HepG2 (cell line): ENCODE measurements around the gene DNMT3A. TPM values are rescaled to one million over a fixed set of nuclear protein-coding genes. Genes with fewer than 3 reads are reported as not detected.
A peak's percentile ranks its signal among the peaks of the same experiment; 100 is the strongest.

Experiments
- ATAC-seq: fragments of 200-7000 bp; cut with Tn5 transposase; 3 replicates; pipeline ENCODE4 v1.9.1; 2020; ENCODE audit warnings: mild to moderate bottlenecking, moderate library complexity
- BruUV-seq: library from RNA; stranded (reverse); fragments of 400-500 nt; replicated peaks from 2 replicates; lab custom pipeline; 2021; lab: Mats Ljungman, UMichigan
- CTCF ChIA-PET: fragments of 300-600 bp; formaldehyde crosslinking; extraction: SDS; loops from one replicate; lab custom pipeline; 2021; ENCODE audit warnings: low total read pairs, inconsistent platforms, low intra/inter-chr PET ratio; lab: Yijun Ruan, JAX
- POLR2A ChIA-PET: fragments of 350-600 bp; sonication (Branson Sonifier 250); formaldehyde crosslinking; loops from one replicate; lab custom pipeline; 2020; ENCODE audit warnings: antibody characterized with exemption, inconsistent platforms; lab: Yijun Ruan, JAX
- DNase-seq: peaks from one replicate; pipeline ENCODE4 v3.0.0-alpha.2; 2015; ENCODE audit warnings: low spot score
- FAIRE-seq: peaks from 3 replicates; lab custom pipeline; 2011; peaks lifted over from hg19 to GRCh38; lab: Jason Lieb, UNC
- H2AFZ ChIP-seq: one replicate; pipeline ENCODE4 v1.6.1; 2011; ENCODE audit warnings: low read length, inconsistent platforms
- H3K27ac ChIP-seq: fragments of 300-600 bp; 3 replicates; pipeline ENCODE4 v1.8.0; 2011; ENCODE audit warnings: mixed run types, mild to moderate bottlenecking, mixed read lengths, low read length, inconsistent platforms; ENCODE audit not compliant: insufficient read depth; ENCODE audit errors: extremely low read length
- H3K27me3 ChIP-seq, 2 experiments: fragments of 200-600 bp in 1 of 2; 2 replicates in 1 of 2; 3 replicates in 1 of 2; pipeline versions ENCODE4 v1.6.0 to v1.8.0; 2011; ENCODE audit warnings: low read length in 2 of 2, mild to moderate bottlenecking in 2 of 2, moderate library complexity in 2 of 2, inconsistent platforms in 1 of 2; ENCODE audit not compliant: insufficient read depth in 2 of 2, control insufficient read depth in 1 of 2
- H3K36me3 ChIP-seq, 2 experiments: fragments of 200-600 bp in 1 of 2; replicated peaks in 1 of 2; 2 replicates in 1 of 2; 3 replicates in 1 of 2; pipeline versions ENCODE4 v1.5.1 to v1.8.0; 2011; ENCODE audit warnings: low read length in 2 of 2, inconsistent platforms in 1 of 2; ENCODE audit not compliant: insufficient read depth in 2 of 2, control insufficient read depth in 1 of 2
- H3K4me1 ChIP-seq: 2 replicates; pipeline ENCODE4 v1.5.1; 2012; ENCODE audit warnings: low read length, inconsistent platforms; ENCODE audit not compliant: insufficient read depth
- H3K4me2 ChIP-seq: 2 replicates; pipeline ENCODE4 v1.6.0; 2011; ENCODE audit warnings: low read depth, low read length, inconsistent platforms
- H3K4me3 ChIP-seq, 3 experiments: fragments of 200-600 bp in 1 of 3; sonication (generic), shearing (Covaris generic) in 1 of 3; replicated peaks in 1 of 3; 2 replicates each; pipeline ENCODE4 v1.5.1; 2011 to 2016; ENCODE audit warnings: low read length in 3 of 3, inconsistent platforms in 2 of 3, low read depth in 2 of 3, mild to moderate bottlenecking in 2 of 3, control low read depth in 1 of 3, mixed read lengths in 1 of 3; ENCODE audit not compliant: insufficient read depth in 1 of 3
- H3K79me2 ChIP-seq: one replicate; pipeline ENCODE4 v1.6.1; 2011; ENCODE audit warnings: low read length, inconsistent platforms; ENCODE audit not compliant: insufficient read depth
- H3K9ac ChIP-seq: 2 replicates; pipeline ENCODE4 v1.6.0; 2011; ENCODE audit warnings: mild to moderate bottlenecking, low read depth, low read length, inconsistent platforms; ENCODE audit not compliant: insufficient read depth
- H3K9me3 ChIP-seq: 2 replicates; pipeline ENCODE4 v1.5.1; 2012; ENCODE audit warnings: mild to moderate bottlenecking, low read length
- H4K20me1 ChIP-seq: 2 replicates; pipeline ENCODE4 v1.6.0; 2011; ENCODE audit warnings: inconsistent platforms, mild to moderate bottlenecking, low read length, moderate library complexity; ENCODE audit not compliant: insufficient read depth
- AGO2 ChIP-seq: fragments of 200-400 bp; formaldehyde crosslinking; optimal IDR thresholded peaks from 2 replicates; pipeline ENCODE3; 2017; ENCODE audit warnings: mild to moderate bottlenecking, low read depth, low read length, moderate library complexity
- PITX1 ChIP-seq: sonication (generic); formaldehyde crosslinking; IDR thresholded peaks from 2 replicates; pipeline ENCODE4 v1.5.1; 2020; ENCODE audit warnings: mild to moderate bottlenecking, missing genetic modification reagents
- POLR2A ChIP-seq, 2 experiments: IDR thresholded peaks; 2 replicates each; pipeline ENCODE4 v1.6.1; 2011; ENCODE audit warnings: low read depth in 2 of 2, low read length in 2 of 2, mild to moderate bottlenecking in 1 of 2, moderate library complexity in 1 of 2; ENCODE audit not compliant: insufficient read depth in 1 of 2
- POLR2AphosphoS5 ChIP-seq: IDR thresholded peaks from 2 replicates; pipeline ENCODE4 v1.6.1; 2012; ENCODE audit warnings: low read depth, low read length
- RBM22 ChIP-seq: fragments of 200-400 bp; formaldehyde crosslinking; optimal IDR thresholded peaks from 2 replicates; pipeline ENCODE3; 2017; ENCODE audit warnings: mild to moderate bottlenecking, low read length, moderate library complexity
- STAT5B ChIP-seq: sonication (generic); formaldehyde crosslinking; IDR thresholded peaks from 2 replicates; pipeline ENCODE4 v1.4.0; 2020; ENCODE audit warnings: missing genetic modification reagents
- TARDBP ChIP-seq: sonication (generic); formaldehyde crosslinking; IDR thresholded peaks from 2 replicates; pipeline ENCODE4 v1.8.0; 2022; ENCODE audit warnings: mild to moderate bottlenecking, missing genetic modification reagents
- ZNF263 ChIP-seq: sonication (generic); formaldehyde crosslinking; IDR thresholded peaks from 2 replicates; pipeline ENCODE4 v1.4.0; 2020; ENCODE audit warnings: missing genetic modification reagents
- ZNF773 ChIP-seq: sonication (generic); formaldehyde crosslinking; IDR thresholded peaks from 2 replicates; pipeline ENCODE4 v1.4.0; 2020; ENCODE audit warnings: missing genetic modification reagents, borderline replicate concordance
- WGBS: methylation state at CpG from one replicate; pipeline ENCODE4 v1.1.6; 2017; ENCODE audit warnings: low lambda C conversion rate; 5-methylcytosine and 5-hydroxymethylcytosine counted together
- in situ Hi-C: cut with HindIII; loops from 2 replicates; pipeline ENCODE4 v1.10.0; 2017; ENCODE audit warnings: low pct_unique_long_range_greater_than_20kb; ENCODE audit not compliant: extremely low pct_ligation_motif_present
- intact Hi-C: fragments of 100-400 bp; cut with micrococcal nuclease; formaldehyde crosslinking; loops from one replicate; pipeline ENCODE4 v1.10.0; 2022; ENCODE audit not compliant: unreplicated experiment
- polyA plus RNA-seq, 8 experiments: library from polyadenylated mRNA; depleted of rRNA in 3 of 8; stranded (reverse) in 7 of 8; unstranded in 1 of 8; fragments of >200 nt; fragmentation: Illumina TruSeq in 4 of 8; extraction: Trizol in 4 of 8; gene quantifications; 2 replicates each; pipeline versions ENCODE4 v1.2.1 to v1.2.3, GENCODE V29; 2011 to 2016; ENCODE audit warnings: low read depth in 4 of 8, missing spikeins in 1 of 8, mixed read lengths in 1 of 8; ENCODE audit not compliant: insufficient read depth in 1 of 8
- total RNA-seq, 5 experiments: library from RNA; depleted of rRNA; stranded (reverse); fragments of >200 nt; fragmentation: Illumina TruSeq; extraction: Trizol; gene quantifications; 2 replicates each; pipeline ENCODE4 v1.2.3, GENCODE V29; 2016; ENCODE audit warnings: low read depth in 1 of 5

DNMT3A gene
- total and polyA plus RNA-seq, 2 of the 13 experiments (the other 11 are each of a cell fraction or from before 2014, with no cell fraction given), result 14.7 to 29.1 TPM

- peaks cover 23% of the 10 kb centered on the region for H3K4me1 ChIP-seq
- H3K9ac ChIP-seq, result no peak overlapping the region
- no peaks in the 10 kb centered on the region for H3K79me2 ChIP-seq
- no peaks in the 10 kb centered on the region for H3K9me3 ChIP-seq
- H3K4me2 ChIP-seq, result no peak overlapping the region
- peaks cover 11 to 28% of the 10 kb centered on the region in 2 experiments for H3K36me3 ChIP-seq
- TF ChIP-seq POLR2AphosphoS5 (0 out of 2 replicates have a peak, but pooled peaks have one; percentile 18), ZNF263 (CRISPR knock-in tag) (peak; percentile 85), TARDBP (CRISPR knock-in tag) (0 out of 2 replicates have a peak, but pooled peaks have one; percentile 29), STAT5B (CRISPR knock-in tag) (no peak), RBM22 (peak; percentile 43), ZNF773 (no peak), AGO2 (peak; percentile 95)
- TF ChIP-seq, all 625 proteins: peak for 5
- H4K20me1 ChIP-seq, result no peaks in the 10 kb centered on the region
- 86% methylated on average over 6 of the region's 8 CpGs for WGBS
- intact Hi-C loops (loop anchor here (1.0 kb wide), 1 partner anchor 18 kb away; no protein-coding TSS in a partner anchor), in situ Hi-C loops (no loop called here)
- ATAC-seq (peak; percentile 4), DNase-seq (no peak), FAIRE-seq (no peak)
- H3K4me3 ChIP-seq, result no peak overlapping the region
- no peak overlapping the region for H2AFZ ChIP-seq
- ChIA-PET POLR2A (interaction anchor here (0.7 to 2.8 kb wide), 3 partner anchors 9 to 405 kb away, joined by 3 to 7 read pairs (median 3); no protein-coding TSS in a partner anchor), CTCF (no interaction called here)
- no peak overlapping the region for H3K27ac ChIP-seq
- no peaks in the 10 kb centered on the region for H3K27me3 ChIP-seq
- no TSS peak for BruUV-seq
These were observed 110.8 kb downstream of the DNMT3A start for GRCh38 chr2:25230948-25231311.

GRCh38 chr2:25230198-25230947 is 111.4 kb downstream of the DNMT3A start:
- POLR2A ChIA-PET, result interaction anchor here (0.7 to 2.8 kb wide), 4 partner anchors 10 to 405 kb away, joined by 3 to 17 read pairs (median 5); no protein-coding TSS in a partner anchor
- FAIRE-seq (no peak), ATAC-seq (peak; percentile 2; the same call in 1 of the 3 replicates), DNase-seq (no peak)
- H4K20me1 ChIP-seq, result no peaks in the 10 kb centered on the region
- in situ Hi-C loops (no loop called here), intact Hi-C loops (loop anchor here (1.0 kb wide), 1 partner anchor 19 kb away; no protein-coding TSS in a partner anchor)
- TF ChIP-seq POLR2A (IDR thresholded peaks at IDR 0.05; ENCODE audit: insufficient read depth in 1 of 2, low read depth in 2 of 2, low read length in 2 of 2), result peak in 1 of 2 experiments; percentile 5; a peak in 1 of 4 replicates
- TF ChIP-seq PITX1 (CRISPR knock-in tag), result no peak
- no peaks in the 10 kb centered on the region for H3K9me3 ChIP-seq
- no peak overlapping the region for H3K4me3 ChIP-seq
- no peaks in the 10 kb centered on the region for H3K27me3 ChIP-seq
- H2AFZ ChIP-seq, result no peak overlapping the region
- no peak overlapping the region for H3K27ac ChIP-seq
- WGBS, result 73% methylated on average over 7 of the region's 16 CpGs
- H3K4me2 ChIP-seq, result no peak overlapping the region
- CTCF ChIA-PET, result no interaction called here
- H3K9ac ChIP-seq, result no peak overlapping the region
- H3K79me2 ChIP-seq, result no peaks in the 10 kb centered on the region
- H3K36me3 ChIP-seq, result peaks cover 11 to 23% of the 10 kb centered on the region in 2 experiments
- no TSS peak for BruUV-seq
- peaks cover 17% of the 10 kb centered on the region for H3K4me1 ChIP-seq
